ENCODE data around the gene IBA57. TPM values are rescaled to one million over a fixed set of nuclear protein-coding genes. Genes with fewer than 3 reads are reported as not detected.

Gene IBA57
- total RNA-seq, 1 donor from 2014 or later = 7.7 TPM

DNA sequence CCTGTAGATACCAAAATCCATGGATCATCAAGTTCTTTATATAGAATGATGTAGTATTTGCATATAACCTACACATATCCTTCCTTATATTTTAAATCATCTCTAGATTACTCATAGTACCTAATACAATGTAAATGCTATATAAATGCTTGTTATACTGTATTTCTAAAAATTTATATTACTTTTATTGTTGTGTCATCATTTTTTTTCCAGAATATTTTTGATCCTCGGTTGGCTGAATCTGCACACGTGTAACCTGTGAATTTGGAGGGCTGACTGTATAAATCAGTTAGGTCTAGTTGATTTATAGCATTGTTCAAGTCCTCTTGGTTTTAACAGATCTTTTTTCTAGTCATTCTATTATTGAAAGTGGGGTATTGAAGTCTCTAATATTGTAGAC, 65.6 kb downstream of the IBA57 start:
- H3K27ac Mint-ChIP-seq (ENCODE audit: unreplicated experiment) = no peak overlapping the region
- peaks cover 3% of the 10 kb centered on the region for H3K27me3 Mint-ChIP-seq (ENCODE audit: unreplicated experiment)
- DNase-seq = no peak
- TF ChIP-seq, protein P1, sequence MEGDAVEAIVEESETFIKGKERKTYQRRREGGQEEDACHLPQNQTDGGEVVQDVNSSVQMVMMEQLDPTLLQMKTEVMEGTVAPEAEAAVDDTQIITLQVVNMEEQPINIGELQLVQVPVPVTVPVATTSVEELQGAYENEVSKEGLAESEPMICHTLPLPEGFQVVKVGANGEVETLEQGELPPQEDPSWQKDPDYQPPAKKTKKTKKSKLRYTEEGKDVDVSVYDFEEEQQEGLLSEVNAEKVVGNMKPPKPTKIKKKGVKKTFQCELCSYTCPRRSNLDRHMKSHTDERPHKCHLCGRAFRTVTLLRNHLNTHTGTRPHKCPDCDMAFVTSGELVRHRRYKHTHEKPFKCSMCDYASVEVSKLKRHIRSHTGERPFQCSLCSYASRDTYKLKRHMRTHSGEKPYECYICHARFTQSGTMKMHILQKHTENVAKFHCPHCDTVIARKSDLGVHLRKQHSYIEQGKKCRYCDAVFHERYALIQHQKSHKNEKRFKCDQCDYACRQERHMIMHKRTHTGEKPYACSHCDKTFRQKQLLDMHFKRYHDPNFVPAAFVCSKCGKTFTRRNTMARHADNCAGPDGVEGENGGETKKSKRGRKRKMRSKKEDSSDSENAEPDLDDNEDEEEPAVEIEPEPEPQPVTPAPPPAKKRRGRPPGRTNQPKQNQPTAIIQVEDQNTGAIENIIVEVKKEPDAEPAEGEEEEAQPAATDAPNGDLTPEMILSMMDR (IDR thresholded peaks at IDR 0.05; ENCODE audit: partially characterized antibody, unreplicated experiment) = no peak
- H3K4me3 Mint-ChIP-seq (ENCODE audit: unreplicated experiment) = no peak overlapping the region
- H3K4me1 Mint-ChIP-seq (ENCODE audit: low read depth, unreplicated experiment) = no peaks in the 10 kb centered on the region
- no peaks in the 10 kb centered on the region for H3K9me3 Mint-ChIP-seq (ENCODE audit: unreplicated experiment)
- peaks cover 3% of the 10 kb centered on the region for H3K36me3 Mint-ChIP-seq (ENCODE audit: unreplicated experiment)

Other genes with a start within 250 kb of the IBA57 start
- gene WNT9A, start 217.9 kb upstream of the IBA57 start, total RNA-seq (ENCODE audit: unreplicated experiment) = 13.8 TPM
- gene WNT3A, start 158.8 kb upstream of the IBA57 start, total RNA-seq (ENCODE audit: unreplicated experiment) = not detected
- 222 TPM for gene ARF1, start 83.1 kb upstream of the IBA57 start, total RNA-seq (ENCODE audit: unreplicated experiment)
- 21.9 TPM for gene C1orf35, start 62.5 kb upstream of the IBA57 start, total RNA-seq (ENCODE audit: unreplicated experiment)
- gene MRPL55, start 56.5 kb upstream of the IBA57 start, total RNA-seq (ENCODE audit: unreplicated experiment) = 61.5 TPM
- gene GUK1, start 25.5 kb upstream of the IBA57 start, total RNA-seq (ENCODE audit: unreplicated experiment) = 128 TPM
- 3.0 TPM for gene GJC2, start 15.9 kb upstream of the IBA57 start, total RNA-seq (ENCODE audit: unreplicated experiment)
- gene OBSCN, start 42.2 kb downstream of the IBA57 start, total RNA-seq (ENCODE audit: unreplicated experiment) = 25.7 TPM
- gene TRIM11, start 241.0 kb downstream of the IBA57 start, total RNA-seq (ENCODE audit: unreplicated experiment) = 41.0 TPM

Measured in glutamatergic neuron (in vitro differentiated cells).